Bronchial epithelial cell (primary cell): ENCODE results near the gene DNAJC16. TPM values are rescaled to one million over a fixed set of nuclear protein-coding genes. Genes with fewer than 3 reads are reported as not detected.
A peak's percentile ranks its signal among the peaks of the same experiment; 100 is the strongest.

Source experiments
- DNase-seq: peaks from one replicate; pipeline ENCODE4 v3.0.0-alpha.2; 2010; ENCODE audit warnings: low read depth
- FAIRE-seq: peaks from 2 replicates; lab custom pipeline; 2011; peaks lifted over from hg19 to GRCh38; lab: Jason Lieb, UNC
- H3K27me3 ChIP-seq: 2 replicates; pipeline ENCODE4 v1.5.1; 2011; ENCODE audit warnings: low read length; ENCODE audit not compliant: control insufficient read depth, insufficient read depth
- H3K36me3 ChIP-seq: 2 replicates; pipeline ENCODE4 v1.5.1; 2011; ENCODE audit warnings: low read length; ENCODE audit not compliant: control insufficient read depth, insufficient read depth
- H3K4me3 ChIP-seq: 2 replicates; pipeline ENCODE4 v1.5.1; 2011; ENCODE audit warnings: mild to moderate bottlenecking, low read depth, low read length, control low read depth
- CTCF ChIP-seq: IDR thresholded peaks from 2 replicates; pipeline ENCODE4 v1.5.1; 2011; ENCODE audit warnings: mild to moderate bottlenecking, moderate library complexity, low read length, control low read depth, inconsistent platforms; ENCODE audit not compliant: insufficient read depth, severe bottlenecking
- total RNA-seq: library from RNA; depleted of rRNA; stranded (reverse); fragments of >200 nt; gene quantifications from 2 replicates; pipeline ENCODE4 v1.2.1, GENCODE V29; 2014

Gene DNAJC16
- total RNA-seq, 1 donor from 2014 or later, result 7.6 TPM

GRCh38 chr1:15542388-15543250 is 16.0 kb downstream of the DNAJC16 start:
- DNase-seq, result no peak
- TF ChIP-seq CTCF, result no peak
- FAIRE-seq, result peak; percentile 50
- H3K4me3 ChIP-seq, result no peak overlapping the region
- H3K36me3 ChIP-seq, result peaks cover 14% of the 10 kb centered on the region
- H3K27me3 ChIP-seq, result no peaks in the 10 kb centered on the region

DNA sequence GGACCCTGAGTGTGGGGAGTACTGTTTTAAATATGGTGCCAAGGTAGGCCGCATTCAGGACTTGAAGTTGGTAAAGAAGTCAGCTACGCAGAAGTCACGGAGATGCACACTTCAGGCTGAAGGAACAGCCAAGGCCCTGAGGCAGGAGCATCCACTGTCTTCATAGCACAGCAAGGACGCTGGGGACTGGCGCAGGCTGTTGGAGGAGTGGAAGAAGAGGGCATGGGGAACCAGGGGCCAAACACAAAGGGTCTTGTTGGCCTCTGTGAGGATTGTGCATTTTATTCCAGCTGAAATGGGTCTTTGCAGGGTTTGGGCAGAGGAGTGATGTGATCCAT is 16.6 kb downstream of the DNAJC16 start:
- DNase-seq, result no peak
- H3K27me3 ChIP-seq, result no peaks in the 10 kb centered on the region
- no peak overlapping the region for H3K4me3 ChIP-seq
- no peak for TF ChIP-seq CTCF
- H3K36me3 ChIP-seq, result peaks cover 14% of the 10 kb centered on the region
- FAIRE-seq, result no peak

- FAIRE-seq (no peak), DNase-seq (no peak)
- no peak for TF ChIP-seq CTCF
- no peak overlapping the region for H3K4me3 ChIP-seq
- no peaks in the 10 kb centered on the region for H3K27me3 ChIP-seq
- peaks cover 13% of the 10 kb centered on the region for H3K36me3 ChIP-seq
Measured at GRCh38 chr1:15543589-15544568, 17.2 kb downstream of the DNAJC16 start.

- FAIRE-seq (no peak), DNase-seq (no peak)
- no peak for TF ChIP-seq CTCF
- Histone ChIP-seq H3K4me3 (no peak overlapping the region), H3K27me3 (no peaks in the 10 kb centered on the region), H3K36me3 (peaks cover 8% of the 10 kb centered on the region)
Measured at GRCh38 chr1:15546641-15547040, 20.0 kb downstream of the DNAJC16 start.

DNA sequence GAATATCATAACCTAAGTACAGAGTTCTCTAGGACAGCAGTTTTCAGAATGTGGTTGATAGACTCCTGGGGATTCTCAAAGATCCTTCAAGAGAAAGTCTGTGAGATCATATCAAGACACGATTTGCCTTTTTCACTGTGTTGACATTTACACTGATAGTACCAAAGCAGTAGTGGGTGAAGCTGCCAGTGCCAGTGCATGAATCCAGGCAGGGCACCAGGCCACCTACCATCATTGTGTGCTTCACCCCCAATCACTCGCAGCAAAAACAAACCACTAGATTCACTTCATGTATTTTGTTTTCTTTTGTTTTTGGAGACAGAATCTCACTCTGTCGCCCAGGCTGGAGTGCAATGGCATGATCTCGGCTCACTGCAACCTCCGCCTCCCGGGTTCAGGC is 23.9 kb downstream of the DNAJC16 start:
- H3K36me3 ChIP-seq, result peaks cover 5% of the 10 kb centered on the region
- FAIRE-seq, result no peak
- TF ChIP-seq CTCF, result no peak
- no peaks in the 10 kb centered on the region for H3K27me3 ChIP-seq
- DNase-seq, result no peak
- no peak overlapping the region for H3K4me3 ChIP-seq
